Neural progenitor cell (in vitro differentiated cells): ENCODE data around the gene CES1.

Source experiments
- CTCF ChIP-seq: fragments of 200-600 bp; sonication (generic); IDR thresholded peaks from 2 replicates; pipeline ENCODE4 v1.5.1; 2017; ENCODE audit warnings: antibody characterized with exemption, mild to moderate bottlenecking
- EZH2 ChIP-seq: fragments of 200-600 bp; sonication (generic); IDR thresholded peaks from 2 replicates; pipeline ENCODE4 v1.6.1; 2017; ENCODE audit warnings: antibody characterized with exemption, mild to moderate bottlenecking, moderate library complexity

DNA sequence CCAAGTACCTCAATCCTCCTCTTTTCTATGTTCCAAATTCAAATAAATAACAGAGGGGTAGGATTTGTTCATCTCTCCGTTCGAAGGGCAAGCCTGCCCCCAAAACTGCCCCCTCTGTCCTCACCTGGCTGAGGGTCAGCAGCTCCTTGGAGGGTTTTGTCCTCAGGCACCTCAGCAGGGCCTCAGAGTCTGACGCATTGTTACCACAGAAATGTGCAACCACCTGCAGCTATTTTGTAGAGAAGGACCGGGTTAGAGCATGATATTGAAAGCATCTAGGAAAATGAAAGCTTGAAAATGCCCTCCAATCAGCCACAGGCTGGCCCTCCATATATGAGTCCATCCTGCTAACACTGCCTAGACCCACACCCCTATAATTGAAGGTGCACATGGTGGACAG, 28.4 kb upstream of the CES1 start:
- no peak for TF ChIP-seq CTCF
- TF ChIP-seq EZH2 = no peak
